A673 (cell line): ENCODE measurements around the gene SLC7A8.

Experiments
- CTCF ChIP-seq: fragments of 300-800, 200-600 bp; sonication (generic); conservative IDR thresholded peaks from 2 replicates; pipeline ENCODE4 v1.5.1; 2017; ENCODE audit warnings: low read depth, mild to moderate bottlenecking, antibody characterized with exemption, low read length, moderate library complexity, mixed read lengths
- EZH2 ChIP-seq: fragments of 200-600 bp; sonication (generic); IDR thresholded peaks from 2 replicates; pipeline ENCODE4 v1.6.1; 2017; ENCODE audit warnings: borderline replicate concordance, low read depth, mild to moderate bottlenecking, mixed read lengths, antibody characterized with exemption, low read length; ENCODE audit not compliant: poor library complexity, severe bottlenecking

DNA sequence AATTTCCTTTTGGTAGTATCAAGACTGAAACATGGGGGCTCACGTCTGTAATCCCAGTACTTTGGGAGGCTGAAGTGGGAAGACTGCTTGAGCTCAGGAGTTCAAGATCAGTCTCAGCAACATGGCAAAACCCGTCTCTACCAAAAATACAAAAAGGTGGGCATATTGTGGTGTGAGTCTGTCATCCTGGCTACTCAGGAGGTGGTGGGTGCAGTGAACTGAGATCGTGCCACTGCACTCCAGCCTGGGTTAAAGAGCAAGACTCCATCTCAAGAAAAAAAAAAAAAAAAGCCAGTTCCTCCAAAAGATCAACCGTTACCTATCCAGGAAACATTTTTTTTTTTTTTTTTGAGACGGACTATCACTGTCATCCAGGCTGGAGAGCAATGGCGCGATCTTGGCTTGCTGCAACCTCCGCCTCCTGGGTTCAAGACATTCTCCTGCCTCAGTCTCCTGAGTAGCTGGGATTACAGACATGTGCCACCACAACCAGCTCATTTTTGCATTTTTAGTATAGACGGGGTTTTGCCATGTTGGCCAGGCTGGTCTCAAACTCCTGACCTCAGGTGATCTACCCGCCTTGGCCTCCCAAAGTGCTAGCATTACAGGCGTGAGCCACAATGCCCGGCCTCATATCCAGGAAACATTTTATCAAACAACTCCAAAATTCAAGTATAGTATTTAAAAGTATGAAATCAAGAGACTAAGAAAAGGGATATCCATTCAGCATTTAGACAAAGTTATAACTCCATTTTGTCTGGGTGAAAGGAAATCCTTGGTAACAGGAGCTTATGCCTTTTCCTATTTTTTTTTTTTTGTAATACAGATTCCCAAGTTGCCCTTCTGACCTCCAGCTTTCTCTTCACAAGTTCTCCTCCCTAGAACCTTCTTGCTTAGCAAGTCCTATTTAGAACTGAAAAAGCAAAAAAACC, 91.9 kb downstream of the SLC7A8 start:
- TF ChIP-seq CTCF (no peak), EZH2 (no peak)
